Lung (tissue), 16 donors: ENCODE data around the gene ERVW-1. TPM values are rescaled to one million over a fixed set of nuclear protein-coding genes. Genes with fewer than 3 reads are reported as not detected.
"Not testable (repeated sequence)": the region's sequence is repeated elsewhere in the genome, so short reads cannot be mapped to it uniquely, and the experiment has no call there.

Source experiments
- ATAC-seq: fragments of 200-7000 bp; cut with Tn5 transposase; one replicate; pipeline ENCODE4 v1.9.1; 2020; ENCODE audit warnings: moderate number of reproducible peaks; ENCODE audit not compliant: insufficient read depth, low FRiP score
- DNase-seq, 3 donors: peaks; one replicate each; pipeline ENCODE4 v3.0.0-alpha.2; 2013 to 2017
- H3K27ac ChIP-seq, 2 donors: one replicate each; pipeline ENCODE4 v1.5.1; 2013; ENCODE audit warnings: mild to moderate bottlenecking in 2 of 2, moderate library complexity in 2 of 2, control low read depth in 1 of 2, inconsistent platforms in 1 of 2, low read depth in 1 of 2, low read length in 1 of 2
- H3K27me3 ChIP-seq, 3 donors: one replicate each; pipeline ENCODE4 v1.5.1; 2013; ENCODE audit warnings: low read length in 2 of 3; ENCODE audit not compliant: control insufficient read depth in 3 of 3, insufficient read depth in 3 of 3
- H3K36me3 ChIP-seq, 4 donors: one replicate each; pipeline ENCODE4 v1.5.1; 2013; ENCODE audit warnings: low read length in 4 of 4, mild to moderate bottlenecking in 1 of 4, moderate library complexity in 1 of 4; ENCODE audit not compliant: control insufficient read depth in 4 of 4, insufficient read depth in 4 of 4
- H3K4me1 ChIP-seq, 5 donors: one replicate each; pipeline ENCODE4 v1.5.1; 2013; ENCODE audit warnings: low read length in 5 of 5, mild to moderate bottlenecking in 2 of 5, moderate library complexity in 1 of 5; ENCODE audit not compliant: control insufficient read depth in 5 of 5, insufficient read depth in 5 of 5
- H3K4me3 ChIP-seq: one replicate; pipeline ENCODE4 v1.5.1; 2013; ENCODE audit warnings: mild to moderate bottlenecking, control low read depth, moderate library complexity
- H3K9ac ChIP-seq, 2 donors: one replicate each; pipeline ENCODE4 v1.5.1; 2013; ENCODE audit warnings: low read length in 2 of 2, control low read depth in 1 of 2; ENCODE audit not compliant: insufficient read depth in 1 of 2
- H3K9me3 ChIP-seq, 4 donors: one replicate each; pipeline ENCODE4 v1.5.1; 2013; ENCODE audit warnings: low read length in 3 of 4, mild to moderate bottlenecking in 1 of 4, moderate library complexity in 1 of 4; ENCODE audit not compliant: control insufficient read depth in 4 of 4, insufficient read depth in 3 of 4
- CTCF ChIP-seq: IDR thresholded peaks from 2 replicates; pipeline ENCODE4 v1.5.1; 2012; ENCODE audit warnings: mild to moderate bottlenecking; ENCODE audit errors: control extremely low read depth, extremely low read depth
- WGBS, 2 donors: extraction: QIAGEN DNeasy Blood & Tissue Kit; methylation state at CpG; one replicate each; pipeline ENCODE4 v1.1.7; 2013; 5-methylcytosine and 5-hydroxymethylcytosine counted together
- long read RNA-seq, 5 donors: transcript quantifications; one replicate each; lab custom pipeline, GENCODE V29; 2026
- polyA plus RNA-seq, 2 donors: library from polyadenylated mRNA; stranded (reverse); fragments of 200-250 nt; gene quantifications; one replicate each; pipeline ENCODE4 v1.2.1, GENCODE V29; 2013
- total RNA-seq, 2 donors: library from RNA; depleted of rRNA in 1 of 2; stranded (reverse); fragments of >200 nt in 1 of 2; gene quantifications; one replicate each; pipeline ENCODE4 v1.2.1, GENCODE V29; 2014 to 2021
- donor health status: control.
- donor health status: control.
- donor health status: Bipolar disorder and iron deficiency.
- donor health status: healthy.
- donor health status: DM: yes; HTN: yes; CAD: no.

ERVW-1 gene
- total RNA-seq (under 1 TPM in 1 of 2 donors, not detected in 1; 0.25 TPM), polyA plus RNA-seq (under 1 TPM in 1 of 2 donors, not detected in 1; 0.04 TPM)
- long read RNA-seq, donor 1, result 0 reads
- long read RNA-seq, donor 2, result 0 reads
- long read RNA-seq, donor 3, result 0 reads
- long read RNA-seq, donor 4, result 0 reads
- long read RNA-seq, donor 5, result 0 reads

- not testable (repeated sequence) for DNase-seq
Measured at GRCh38 chr7:92477681-92478080, at the start of gene ERVW-1. TSS of gene ERVW-1 (minus strand) at chr7:92477946. CDS start at chr7:92470381, 7,565 bp downstream.

DNA sequence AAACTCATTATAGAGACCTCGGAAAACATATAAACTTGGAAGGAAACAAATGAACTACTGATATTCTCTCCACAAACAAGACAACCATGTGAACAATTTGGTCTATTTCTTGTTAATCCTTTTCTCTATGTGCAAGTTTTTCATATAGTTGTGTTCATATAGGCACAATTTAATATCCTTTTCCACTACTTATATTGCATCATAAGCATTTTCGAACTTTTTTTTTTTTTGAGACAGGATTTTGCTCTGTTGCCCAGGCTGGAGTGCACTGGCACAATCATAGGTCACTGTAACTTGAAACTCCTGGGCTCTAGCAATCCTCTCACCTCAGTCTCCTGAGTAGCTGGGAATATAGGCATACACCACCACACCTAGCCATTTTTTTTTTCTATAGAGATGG is 45.4 kb upstream of the ERVW-1 start:
- no peak overlapping the region for H3K27ac ChIP-seq
- H3K9ac ChIP-seq, result no peak overlapping the region
- H3K36me3 ChIP-seq, result peaks cover 0 to 8% (median 3%) of the 10 kb centered on the region in 4 donors
- H3K4me3 ChIP-seq, result no peak overlapping the region
- no peaks in the 10 kb centered on the region for H3K9me3 ChIP-seq
- no peaks in the 10 kb centered on the region for H3K27me3 ChIP-seq
- 86 to 93% methylated on average over 2 of the region's 2 CpGs for WGBS, 2 donors
- H3K4me1 ChIP-seq, result peaks cover 0 to 14% (median 3%) of the 10 kb centered on the region in 5 donors
- no peak for TF ChIP-seq CTCF
- no peak for ATAC-seq
- DNase-seq, result no peak

More at GRCh38 chr7:92477681-92478080, at the start of gene ERVW-1:
- H3K9ac ChIP-seq, H3K27ac ChIP-seq, H3K36me3 ChIP-seq, H3K9me3 ChIP-seq, H3K27me3 ChIP-seq, ATAC-seq, H3K4me1 ChIP-seq, H3K4me3 ChIP-seq: not testable (repeated sequence)
- 95 to 97% methylated on average over 11 of the region's 11 CpGs for WGBS, 2 donors

- DNase-seq (peak in 1 of 3 donors; percentile 11), ATAC-seq (no peak)
- 84 to 87% methylated on average over 1 of the region's 1 CpG for WGBS, 2 donors
Measured at GRCh38 chr7:92520024-92520423, 42.3 kb upstream of the ERVW-1 start.

DNA sequence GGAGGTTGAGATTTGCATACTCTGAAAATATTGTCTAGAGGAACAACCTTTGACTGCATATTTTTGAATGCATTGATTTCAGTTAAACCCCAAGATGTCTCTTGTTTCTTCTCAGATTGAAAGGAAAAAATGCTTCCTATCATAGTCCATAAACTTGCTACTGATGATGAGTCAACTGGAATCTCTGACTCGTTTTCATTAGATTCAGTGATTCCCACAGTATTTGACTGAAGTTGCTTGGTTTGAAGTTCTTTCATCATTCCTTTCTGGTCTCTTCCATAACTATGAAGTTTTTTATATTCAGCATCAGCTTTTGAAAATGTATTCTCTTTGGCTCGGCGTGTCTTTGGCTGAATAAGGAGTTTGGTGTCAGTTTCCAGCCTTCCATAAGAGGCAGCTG is 39.9 kb upstream of the ERVW-1 start:
- no peak overlapping the region for H3K27ac ChIP-seq
- no peak for DNase-seq
- peaks cover 8 to 18% (median 15%) of the 10 kb centered on the region in 4 donors for H3K36me3 ChIP-seq
- H3K27me3 ChIP-seq, result no peaks in the 10 kb centered on the region
- ATAC-seq, result no peak
- H3K4me3 ChIP-seq, result no peak overlapping the region
- H3K4me1 ChIP-seq, result no peaks in the 10 kb centered on the region
- H3K9me3 ChIP-seq, result no peaks in the 10 kb centered on the region
- TF ChIP-seq CTCF, result no peak
- no peak overlapping the region for H3K9ac ChIP-seq
- whole genome bisulfite sequencing, 2 donors, result 90 to 95% methylated on average over 3 of the region's 3 CpGs

More at GRCh38 chr7:92520024-92520423, 42.3 kb upstream of the ERVW-1 start:
- H3K27me3 ChIP-seq, result no peaks in the 10 kb centered on the region
- peaks cover 8 to 15% (median 11%) of the 10 kb centered on the region in 4 donors for H3K36me3 ChIP-seq
- H3K4me1 ChIP-seq, result no peaks in the 10 kb centered on the region
- no peak overlapping the region for H3K9ac ChIP-seq
- no peak overlapping the region for H3K4me3 ChIP-seq
- H3K27ac ChIP-seq, result no peak overlapping the region
- TF ChIP-seq CTCF, result no peak
- no peaks in the 10 kb centered on the region for H3K9me3 ChIP-seq
